ENCODE measurements around the gene SBK2. TPM values are rescaled to one million over a fixed set of nuclear protein-coding genes. Genes with fewer than 3 reads are reported as not detected.
"Not testable (repeated sequence)": the region's sequence is repeated elsewhere in the genome, so short reads cannot be mapped to it uniquely, and the experiment has no call there.

Gene SBK2
- total RNA-seq, 4 donors from 2014 or later: not detected

GRCh38 chr19:55502197-55502952, 34.6 kb downstream of the SBK2 start:
- H3K36me3 ChIP-seq: no peaks in the 10 kb centered on the region
- no peaks in the 10 kb centered on the region for H3K4me1 ChIP-seq
- H3K27ac ChIP-seq: no peak overlapping the region
- H3K4me3 ChIP-seq (replicated peaks in 1 of 3): no peak overlapping the region
- no peaks in the 10 kb centered on the region for H3K9me3 ChIP-seq
- DNase-seq: no peak
- H3K27me3 ChIP-seq: no peaks in the 10 kb centered on the region
- intact Hi-C loops (cut with DNase I): loop anchor here (2.0 to 10.0 kb wide), 2 partner anchors 40 to 198 kb away; no protein-coding TSS in a partner anchor
- 93 to 96% methylated on average over 9 of the region's 9 CpGs for WGBS, 2 donors
- TF ChIP-seq CTCF (IDR thresholded peaks at IDR 0.05) (no peak), POLR2A (IDR thresholded peaks at IDR 0.05) (no peak)

- no peaks in the 10 kb centered on the region for H3K27me3 ChIP-seq
- WGBS, 2 donors: 95 to 98% methylated on average over 17 to 25 of the region's 26 CpGs
- TF ChIP-seq CTCF (IDR thresholded peaks at IDR 0.05) (no peak), POLR2A (IDR thresholded peaks at IDR 0.05) (no peak)
- no peak overlapping the region for H3K27ac ChIP-seq
- intact Hi-C loops (cut with DNase I): loop anchor here (10.0 kb wide), 1 partner anchor 196 kb away; no protein-coding TSS in a partner anchor
- no peak overlapping the region for H3K4me3 ChIP-seq (replicated peaks in 1 of 3)
- no peaks in the 10 kb centered on the region for H3K36me3 ChIP-seq
- no peaks in the 10 kb centered on the region for H3K9me3 ChIP-seq
- DNase-seq: no peak
- H3K4me1 ChIP-seq: no peaks in the 10 kb centered on the region
These were observed 36.5 kb downstream of the SBK2 start for GRCh38 chr19:55500368-55500952.

- Histone ChIP-seq H3K9me3 (no peaks in the 10 kb centered on the region), H3K4me1 (no peaks in the 10 kb centered on the region), H3K27me3 (no peaks in the 10 kb centered on the region), H3K4me3 (replicated peaks in 1 of 3) (no peak overlapping the region), H3K27ac (no peak overlapping the region), H3K36me3 (no peaks in the 10 kb centered on the region)
- WGBS, 2 donors: 37 to 64% methylated on average over 2 of the region's 2 CpGs
- intact Hi-C loops (cut with DNase I): no loop called here
- no peak for TF ChIP-seq CTCF (IDR thresholded peaks at IDR 0.05)
- no peak for TF ChIP-seq POLR2A (IDR thresholded peaks at IDR 0.05)
- no peak for DNase-seq
These were observed 38.6 kb downstream of the SBK2 start for GRCh38 chr19:55498246-55498840.

- no peaks in the 10 kb centered on the region for H3K27me3 ChIP-seq
- H3K4me3 ChIP-seq (replicated peaks in 1 of 3): no peak overlapping the region
- intact Hi-C loops (cut with DNase I): no loop called here
- no peak for DNase-seq
- TF ChIP-seq CTCF (IDR thresholded peaks at IDR 0.05) (no peak), POLR2A (IDR thresholded peaks at IDR 0.05) (no peak)
- no peak overlapping the region for H3K27ac ChIP-seq
- H3K36me3 ChIP-seq: no peaks in the 10 kb centered on the region
- no peaks in the 10 kb centered on the region for H3K4me1 ChIP-seq
- H3K9me3 ChIP-seq: no peaks in the 10 kb centered on the region
- 80 to 85% methylated on average over 7 to 12 of the region's 13 CpGs for WGBS, 2 donors
These were observed 39.2 kb downstream of the SBK2 start for GRCh38 chr19:55497763-55498162.

- DNase-seq; intact Hi-C loops (cut with DNase I); H3K4me1 ChIP-seq; H3K9me3 ChIP-seq; H3K4me3 ChIP-seq (replicated peaks in 1 of 3); H3K27ac ChIP-seq; H3K36me3 ChIP-seq; H3K27me3 ChIP-seq: not testable (repeated sequence)
- 71 to 78% methylated on average over 10 of the region's 10 CpGs for whole genome bisulfite sequencing, 2 donors
These were observed 40.1 kb downstream of the SBK2 start for GRCh38 chr19:55496820-55497219.
